T-cell (primary cell): Measurements from ENCODE around the gene XPNPEP3. TPM values are rescaled to one million over a fixed set of nuclear protein-coding genes. Genes with fewer than 3 reads are reported as not detected.
A peak's percentile ranks its signal among the peaks of the same experiment; 100 is the strongest.

ENCODE experiments used
- ATAC-seq, 4 experiments: fragments of 200-7000 bp in 3 of 4; fragments of 150-1000 bp in 1 of 4; cut with Tn5 transposase; replicated peaks in 1 of 4; 1 replicate in 3 of 4; 2 replicates in 1 of 4; pipeline ENCODE4 v1.10.0; 2021; ENCODE audit warnings: moderate library complexity in 3 of 4, mild to moderate bottlenecking in 2 of 4, moderate number of reproducible peaks in 1 of 4
- CTCF ChIA-PET, 2 donors: fragments of 300-600 bp; sonication (Branson Sonifier 250); formaldehyde crosslinking; loops; one replicate each; lab custom pipeline; 2022; ENCODE audit warnings: antibody characterized with exemption in 2 of 2; lab: Charles Lee
- POLR2A ChIA-PET, 2 donors: fragments of 300-600 bp; sonication (Branson Sonifier 250); formaldehyde crosslinking; loops; one replicate each; lab custom pipeline; 2022; ENCODE audit warnings: antibody characterized with exemption in 2 of 2; lab: Charles Lee
- DNase-seq, 35 experiments: peaks; one replicate each; pipeline versions ENCODE4 v3.0.0 to v3.0.0-alpha.2; 2013 to 2023
- H3K27ac ChIP-seq: one replicate; pipeline ENCODE4 v1.5.1; 2013; ENCODE audit warnings: low read length
- H3K27me3 ChIP-seq, 2 experiments: replicated peaks in 1 of 2; 1 replicate in 1 of 2; 2 replicates in 1 of 2; pipeline versions ENCODE4 v1.6.1 to v1.7.0; 2013; ENCODE audit warnings: low read length in 1 of 2, mixed read lengths in 1 of 2; ENCODE audit not compliant: control insufficient read depth in 2 of 2, insufficient read depth in 2 of 2; ENCODE audit errors: extremely low read depth in 1 of 2
- H3K36me3 ChIP-seq, 2 donors: 1 replicate in 1 of 2; 2 replicates in 1 of 2; pipeline versions ENCODE4 v1.6.1 to v1.7.0; 2013; ENCODE audit warnings: low read length in 1 of 2; ENCODE audit not compliant: control insufficient read depth in 2 of 2, insufficient read depth in 1 of 2; ENCODE audit errors: extremely low read depth in 1 of 2
- H3K4me1 ChIP-seq, 2 experiments: 1 replicate in 1 of 2; 2 replicates in 1 of 2; pipeline versions ENCODE4 v1.6.1 to v1.7.0; 2013; ENCODE audit warnings: low read length in 2 of 2, mixed read lengths in 1 of 2; ENCODE audit not compliant: insufficient read depth in 2 of 2, control insufficient read depth in 1 of 2; ENCODE audit errors: extremely low read depth in 1 of 2
- H3K4me3 ChIP-seq, 2 donors: 1 replicate in 1 of 2; 2 replicates in 1 of 2; pipeline versions ENCODE4 v1.5.1 to v1.7.0; 2013; ENCODE audit warnings: mild to moderate bottlenecking in 2 of 2, low read length in 1 of 2, moderate library complexity in 1 of 2; ENCODE audit not compliant: control insufficient read depth in 1 of 2; ENCODE audit errors: extremely low read depth in 1 of 2
- H3K9me3 ChIP-seq: 2 replicates; pipeline ENCODE4 v1.7.0; 2013
- H3K27ac Mint-ChIP-seq, 2 donors: one replicate each; pipeline ENCODE4 v1.8.0; 2020 to 2021; ENCODE audit warnings: mild to moderate bottlenecking in 2 of 2, mixed read lengths in 2 of 2
- H3K27me3 Mint-ChIP-seq, 2 donors: one replicate each; pipeline ENCODE4 v1.8.0; 2021 to 2022; ENCODE audit warnings: mixed read lengths in 2 of 2
- H3K36me3 Mint-ChIP-seq: one replicate; pipeline ENCODE4 v1.8.0; 2021; ENCODE audit warnings: mixed read lengths
- H3K4me1 Mint-ChIP-seq, 3 donors: one replicate each; pipeline ENCODE4 v1.8.0; 2020 to 2022; ENCODE audit warnings: mixed read lengths in 3 of 3, mild to moderate bottlenecking in 1 of 3
- H3K4me3 Mint-ChIP-seq, 3 donors: one replicate each; pipeline ENCODE4 v1.8.0; 2020 to 2022; ENCODE audit warnings: mild to moderate bottlenecking in 3 of 3, mixed read lengths in 3 of 3, moderate library complexity in 3 of 3
- H3K9me3 Mint-ChIP-seq, 3 donors: one replicate each; pipeline ENCODE4 v1.8.0; 2020 to 2022; ENCODE audit warnings: mixed read lengths in 3 of 3
- WGBS: methylation state at CpG from one replicate; pipeline ENCODE4 v1.1.5; 2013; ENCODE audit warnings: missing lambda C conversion rate; ENCODE audit not compliant: insufficient coverage; 5-methylcytosine and 5-hydroxymethylcytosine counted together
- total RNA-seq, 35 experiments: library from RNA in 6 of 35; stranded (reverse) in 6 of 35; fragments of 120-200 nt in 1 of 35; gene quantifications; one replicate each; pipeline versions ENCODE4 v1.2.1 to v1.2.4 and lab custom pipeline; 2013 to 2026

XPNPEP3 gene
- total RNA-seq (10 to 100 TPM; 15.1 to 20.7 (median 15.8) TPM), total RNA-seq (lab: John Stamatoyannopoulos, UW) (7.7 to 37.3 (median 19.0) reads per million in 29 experiments)
- total RNA-seq (2013): 13.7 TPM

DNA sequence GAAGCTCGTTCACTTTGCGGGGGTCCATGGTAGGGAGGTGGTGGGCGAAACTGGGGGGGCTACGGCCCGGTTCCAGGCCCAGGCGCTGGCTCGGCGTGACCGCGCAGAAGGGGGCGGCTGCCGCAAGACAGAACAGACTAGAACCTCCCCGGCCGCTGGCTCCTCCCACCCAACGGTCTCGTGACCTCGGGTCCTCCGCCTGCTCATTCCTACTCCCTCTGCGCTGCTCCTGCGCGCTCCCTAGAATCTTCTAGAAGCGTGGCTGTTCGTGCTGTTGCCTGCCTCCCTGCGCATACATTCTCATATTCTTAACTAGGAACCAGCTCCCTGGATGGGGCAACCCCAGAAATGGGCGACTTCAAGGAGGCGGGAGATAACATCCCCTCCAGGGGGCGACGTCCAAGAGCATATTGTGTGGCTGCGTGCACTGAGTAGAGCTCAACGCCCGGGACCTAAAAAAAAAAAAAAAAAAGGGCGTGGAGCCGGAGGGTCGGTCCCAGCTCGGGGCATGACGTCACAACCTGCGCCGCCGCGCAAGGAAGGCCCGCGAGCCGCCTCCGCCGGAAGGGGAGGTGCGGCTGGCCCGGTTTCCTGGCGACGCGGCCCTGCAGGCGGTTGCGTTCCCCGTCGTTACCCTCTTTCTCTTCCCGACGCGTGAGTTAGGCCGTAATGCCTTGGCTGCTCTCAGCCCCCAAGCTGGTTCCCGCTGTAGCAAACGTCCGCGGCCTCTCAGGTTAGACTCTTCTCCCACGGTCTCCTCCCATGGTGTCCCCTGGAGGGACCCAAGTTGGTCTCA lies at the start of gene XPNPEP3, which contains the start of gene ST13:
Gene XPNPEP3, plus strand, starts transcription at position 636 of the 796 bp plus-strand sequence. Its CDS starts 34 bp downstream, at position 670.
Gene ST13, minus strand, starts transcription at position 127 of the 796 bp plus-strand sequence. Its CDS starts 99 bp downstream, at position 28.
- no peaks in the 10 kb centered on the region for H3K27me3 Mint-ChIP-seq

DNA sequence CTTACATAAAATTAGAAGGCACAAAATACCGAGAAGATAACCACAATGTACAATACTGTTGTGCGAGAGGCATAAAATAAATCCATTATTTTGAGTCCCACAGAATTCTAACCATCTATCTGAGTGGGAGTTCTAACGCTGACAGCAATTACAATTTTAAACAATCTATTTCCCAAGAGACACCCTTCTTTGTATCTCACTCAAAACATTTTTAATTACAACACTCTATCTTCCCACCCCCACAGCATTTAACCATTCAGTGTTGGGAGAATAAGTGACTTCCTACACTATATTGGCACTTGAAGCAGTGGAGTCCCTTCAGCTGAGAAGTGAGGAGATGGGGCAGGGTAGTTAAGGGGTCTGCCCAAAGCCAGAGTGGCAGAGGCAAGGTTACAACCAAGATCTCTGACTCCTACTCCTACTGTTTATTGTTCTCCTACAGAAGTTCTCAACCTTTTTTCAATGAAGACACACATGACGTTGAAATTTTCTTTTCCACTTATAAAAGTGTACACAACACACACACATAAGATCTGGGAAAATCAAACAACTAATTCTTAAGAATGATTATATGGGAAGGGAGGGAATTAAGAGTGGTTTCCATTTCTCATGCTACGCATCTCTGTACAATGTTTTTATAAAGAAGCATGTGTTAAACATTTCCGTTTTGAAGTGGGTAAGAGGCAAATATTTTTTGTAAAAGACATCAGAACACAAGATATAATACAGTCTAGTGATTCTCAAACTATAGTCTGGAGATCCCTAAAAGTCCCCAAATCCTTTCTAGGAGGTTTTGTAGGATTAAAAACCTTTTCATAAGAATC lies 48.7 kb upstream of the XPNPEP3 start:
- Mint-ChIP-seq H3K27ac (no peak overlapping the region), H3K4me3 (no peak overlapping the region), H3K36me3 (peaks cover 15% of the 10 kb centered on the region), H3K9me3 (no peaks in the 10 kb centered on the region), H3K4me1 (peaks cover 5 to 25% (median 17%) of the 10 kb centered on the region in 3 donors), H3K27me3 (no peaks in the 10 kb centered on the region)
- CTCF ChIA-PET: interaction anchor here (0.6 to 1.4 kb wide), 2 partner anchors 125 to 398 kb away, joined by 4 read pairs; no protein-coding TSS in a partner anchor
- Histone ChIP-seq H3K36me3 (peaks cover 0 to 7% of the 10 kb centered on the region in 2 donors), H3K27me3 (no peaks in the 10 kb centered on the region), H3K4me3 (no peak overlapping the region), H3K4me1 (no peaks in the 10 kb centered on the region), H3K27ac (no peak overlapping the region), H3K9me3 (no peaks in the 10 kb centered on the region)
- WGBS: 20% methylated on average over 1 of the region's 6 CpGs
- ATAC-seq (no peak), DNase-seq (no peak)
- POLR2A ChIA-PET: no interaction called here

More for the DNA sequence above, at the start of gene XPNPEP3, which contains the start of gene ST13:
- Histone ChIP-seq H3K27ac (peak within 1 kb of the TSS; percentile 99), H3K4me1 (peaks cover 16 to 29% of the 10 kb centered on the region in 2 experiments), H3K4me3 (peak within 1 kb of the TSS; percentile 85 to 89), H3K9me3 (no peaks in the 10 kb centered on the region), H3K27me3 (no peaks in the 10 kb centered on the region), H3K36me3 (peaks cover 3% of the 10 kb centered on the region in 2 donors)
- no peaks in the 10 kb centered on the region for H3K9me3 Mint-ChIP-seq
- peaks cover 54 to 67% (median 59%) of the 10 kb centered on the region in 3 donors for H3K4me1 Mint-ChIP-seq
- peak within 1 kb of the TSS; percentile 95 to 98 (median 97) for H3K4me3 Mint-ChIP-seq
- ChIA-PET POLR2A (interaction anchor here (0.5 to 1.2 kb wide), 10 partner anchors 32 to 812 kb away, joined by 3 to 7 read pairs (median 6); partner anchors contain the start of genes PHF5A (in 1 of the 2), RANGAP1 (in 1 of the 2) and SLC25A17 (in 1 of the 2)), CTCF (interaction anchor here in 1 of 2 donors (0.6 to 1.2 kb wide), 6 partner anchors 36 to 1328 kb away, joined by 3 to 7 read pairs (median 3); partner anchors contain the start of gene PHF5A)
- DNase-seq (peak; percentile 92 to 99 (median 96)), ATAC-seq (peak; percentile 90 to 95 (median 94))
- H3K27ac Mint-ChIP-seq: peak within 1 kb of the TSS; percentile 100
- WGBS: under 1% methylated on average over 60 of the region's 63 CpGs
- peaks cover 12% of the 10 kb centered on the region for H3K36me3 Mint-ChIP-seq

GRCh38 chr22:40813912-40814315 lies 43.0 kb upstream of the XPNPEP3 start:
- Histone ChIP-seq H3K36me3 (peaks cover 4 to 5% of the 10 kb centered on the region in 2 donors), H3K4me3 (no peak overlapping the region), H3K4me1 (peaks cover 6 to 17% of the 10 kb centered on the region in 2 experiments), H3K9me3 (no peaks in the 10 kb centered on the region), H3K27ac (no peak overlapping the region), H3K27me3 (no peaks in the 10 kb centered on the region)
- ChIA-PET CTCF (no interaction called here), POLR2A (interaction anchor here in 1 of 2 donors (1.0 kb wide), 1 partner anchor 1936 kb away, joined by 3 read pairs; no protein-coding TSS in a partner anchor)
- no peak for ATAC-seq
- Mint-ChIP-seq H3K36me3 (peaks cover 18% of the 10 kb centered on the region), H3K4me1 (peaks cover 32 to 48% (median 40%) of the 10 kb centered on the region in 3 donors), H3K4me3 (no peak overlapping the region), H3K27ac (no peak overlapping the region), H3K9me3 (no peaks in the 10 kb centered on the region), H3K27me3 (no peaks in the 10 kb centered on the region)
- no peak for DNase-seq

DNA sequence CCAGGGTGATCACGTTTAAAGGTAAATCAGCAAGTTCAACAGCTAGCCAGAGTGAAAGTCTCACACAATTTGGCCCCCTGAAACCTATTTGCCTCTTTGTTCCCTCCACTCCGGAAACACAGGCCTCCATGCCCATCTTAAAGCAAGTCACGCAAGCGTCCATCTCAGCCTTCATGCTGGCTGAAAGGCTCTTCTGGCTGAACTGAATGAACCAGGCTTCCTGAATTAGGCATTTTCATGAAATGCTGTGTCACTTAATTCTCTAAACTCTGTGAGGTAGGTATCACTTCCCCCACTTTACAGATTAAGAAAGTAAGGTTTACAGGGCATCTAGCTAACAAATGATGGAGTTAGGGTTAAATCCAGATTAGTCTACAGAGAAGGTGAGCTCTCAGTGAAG lies 39.2 kb upstream of the XPNPEP3 start:
- DNase-seq (no peak), ATAC-seq (no peak)
- Histone ChIP-seq H3K4me3 (no peak overlapping the region), H3K4me1 (peaks cover 11 to 23% of the 10 kb centered on the region in 2 experiments), H3K9me3 (no peaks in the 10 kb centered on the region), H3K27me3 (no peaks in the 10 kb centered on the region), H3K36me3 (peaks cover 3 to 5% of the 10 kb centered on the region in 2 donors), H3K27ac (no peak overlapping the region)
- Mint-ChIP-seq H3K27me3 (no peaks in the 10 kb centered on the region), H3K4me1 (peaks cover 35 to 42% (median 41%) of the 10 kb centered on the region in 3 donors), H3K27ac (peak overlapping the region; percentile 11 to 37), H3K9me3 (no peaks in the 10 kb centered on the region), H3K4me3 (peak overlapping the region; percentile 70 to 97 (median 94)), H3K36me3 (peaks cover 13% of the 10 kb centered on the region)
- WGBS: 85% methylated on average over 4 of the region's 4 CpGs
- ChIA-PET POLR2A (no interaction called here), CTCF (interaction anchor here (0.6 kb wide), 3 partner anchors 81 to 359 kb away, joined by 3 to 4 read pairs (median 4); no protein-coding TSS in a partner anchor)

DNA sequence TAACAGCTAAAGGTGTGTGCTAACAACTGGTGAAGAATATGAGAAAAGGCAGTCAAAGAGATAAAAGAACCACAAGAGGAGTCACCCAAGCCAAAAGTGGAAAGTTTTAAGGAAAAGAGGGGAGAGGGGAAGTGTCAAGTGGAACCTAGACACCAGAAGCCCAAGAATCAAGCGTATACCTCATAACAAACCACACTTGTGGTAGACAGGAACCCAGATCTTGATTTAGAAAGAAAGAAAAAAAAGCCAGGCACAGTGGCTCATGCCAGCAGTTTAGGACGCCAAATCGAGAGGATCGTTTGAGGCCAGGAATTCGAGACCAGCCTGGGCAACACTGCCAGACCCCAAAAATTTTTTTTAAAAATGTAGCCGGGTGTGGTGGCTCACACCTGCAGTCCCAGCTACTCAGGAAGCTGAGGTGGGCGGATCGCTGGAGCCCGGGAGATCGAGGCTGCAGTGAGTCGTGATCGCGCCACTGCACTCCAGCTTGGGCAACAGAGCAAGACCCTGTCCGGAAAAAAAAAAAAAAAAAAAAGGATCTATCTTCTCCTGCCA lies 38.7 kb upstream of the XPNPEP3 start:
- Mint-ChIP-seq H3K4me1 (peaks cover 35 to 42% (median 41%) of the 10 kb centered on the region in 3 donors), H3K4me3 (peak overlapping the region; percentile 70 to 97 (median 94)), H3K27ac (peak overlapping the region; percentile 80 to 90), H3K27me3 (no peaks in the 10 kb centered on the region), H3K9me3 (no peaks in the 10 kb centered on the region), H3K36me3 (peaks cover 16% of the 10 kb centered on the region)
- Histone ChIP-seq H3K27me3 (no peaks in the 10 kb centered on the region), H3K9me3 (no peaks in the 10 kb centered on the region), H3K4me1 (peaks cover 11 to 23% of the 10 kb centered on the region in 2 experiments), H3K4me3 (peak overlapping the region; percentile 79 to 84), H3K27ac (peak overlapping the region; percentile 32), H3K36me3 (peaks cover 0 to 5% of the 10 kb centered on the region in 2 donors)
- CTCF ChIA-PET: interaction anchor here (0.6 to 0.7 kb wide), 6 partner anchors 37 to 1316 kb away, joined by 3 to 4 read pairs (median 3); partner anchors contain the start of gene MIEF1 (in 1 of the 2)
- peak in 3 of 35 experiments; percentile 3 to 49 (median 7) for DNase-seq
- WGBS: 2% methylated on average over 10 of the region's 14 CpGs
- POLR2A ChIA-PET: interaction anchor here in 1 of 2 donors (0.7 kb wide), 1 partner anchor 696 kb away, joined by 3 read pairs; no protein-coding TSS in a partner anchor
- ATAC-seq: peak in 2 of 4 experiments; percentile 2
